Central memory CD8-positive, alpha-beta T cell (primary cell): Measurements from ENCODE around the gene HS3ST2.
"Not testable (repeated sequence)": the region's sequence is repeated elsewhere in the genome, so short reads cannot be mapped to it uniquely, and the experiment has no call there.

Source experiments
- ATAC-seq: fragments of 150-1000 bp; cut with Tn5 transposase; replicated peaks from 2 replicates; pipeline ENCODE4 v1.10.0; 2022; ENCODE audit warnings: mild to moderate bottlenecking, moderate FRiP score, moderate number of reproducible peaks; ENCODE audit not compliant: poor library complexity, severe bottlenecking; ENCODE audit errors: extremely low read depth
- DNase-seq, 2 donors: peaks; one replicate each; pipeline ENCODE4 v3.0.0; 2021; ENCODE audit warnings: low spot score in 2 of 2
- H3K27ac Mint-ChIP-seq: one replicate; pipeline ENCODE4 v1.8.0; 2022; ENCODE audit warnings: low read depth, mild to moderate bottlenecking, moderate library complexity, mixed read lengths
- H3K27me3 Mint-ChIP-seq: one replicate; pipeline ENCODE4 v1.8.0; 2022; ENCODE audit warnings: mixed read lengths
- H3K36me3 Mint-ChIP-seq: one replicate; pipeline ENCODE4 v1.8.0; 2022; ENCODE audit warnings: mild to moderate bottlenecking, moderate library complexity, mixed read lengths; ENCODE audit not compliant: insufficient read depth
- H3K4me1 Mint-ChIP-seq: one replicate; pipeline ENCODE4 v1.8.0; 2022; ENCODE audit warnings: mixed read lengths
- H3K4me3 Mint-ChIP-seq: one replicate; pipeline ENCODE4 v1.8.0; 2022; ENCODE audit warnings: mild to moderate bottlenecking, moderate library complexity, mixed read lengths
- H3K9me3 Mint-ChIP-seq: one replicate; pipeline ENCODE4 v1.8.0; 2022; ENCODE audit warnings: mixed read lengths

HS3ST2 gene

GRCh38 chr16:22897184-22897583, 83.2 kb downstream of the HS3ST2 start:
- DNase-seq (no peak), ATAC-seq (no peak)
- H3K4me1 Mint-ChIP-seq, result no peaks in the 10 kb centered on the region
- H3K27ac Mint-ChIP-seq, result no peak overlapping the region
- no peaks in the 10 kb centered on the region for H3K9me3 Mint-ChIP-seq
- no peaks in the 10 kb centered on the region for H3K36me3 Mint-ChIP-seq
- H3K4me3 Mint-ChIP-seq, result no peak overlapping the region
- H3K27me3 Mint-ChIP-seq, result peaks cover 35% of the 10 kb centered on the region

GRCh38 chr16:22898131-22898530, 84.2 kb downstream of the HS3ST2 start:
- Mint-ChIP-seq H3K36me3 (no peaks in the 10 kb centered on the region), H3K27me3 (peaks cover 35% of the 10 kb centered on the region), H3K4me3 (no peak overlapping the region), H3K4me1 (no peaks in the 10 kb centered on the region), H3K27ac (no peak overlapping the region), H3K9me3 (no peaks in the 10 kb centered on the region)
- no peak for ATAC-seq
- no peak for DNase-seq

GRCh38 chr16:22898874-22899348, 84.9 kb downstream of the HS3ST2 start:
- Mint-ChIP-seq H3K4me1 (no peaks in the 10 kb centered on the region), H3K36me3 (no peaks in the 10 kb centered on the region), H3K27ac (no peak overlapping the region), H3K9me3 (no peaks in the 10 kb centered on the region), H3K4me3 (no peak overlapping the region), H3K27me3 (peaks cover 34% of the 10 kb centered on the region)
- DNase-seq (peak in 1 of 2 donors; percentile 10), ATAC-seq (no peak)

GRCh38 chr16:22899567-22899966, 85.6 kb downstream of the HS3ST2 start:
- H3K27me3 Mint-ChIP-seq, result peaks cover 27% of the 10 kb centered on the region
- DNase-seq, H3K27ac Mint-ChIP-seq, H3K4me1 Mint-ChIP-seq, ATAC-seq, H3K36me3 Mint-ChIP-seq, H3K4me3 Mint-ChIP-seq, H3K9me3 Mint-ChIP-seq: not testable (repeated sequence)

GRCh38 chr16:22900863-22901262, 86.9 kb downstream of the HS3ST2 start:
- Mint-ChIP-seq H3K36me3 (no peaks in the 10 kb centered on the region), H3K27me3 (peaks cover 17% of the 10 kb centered on the region), H3K4me3 (no peak overlapping the region), H3K27ac (no peak overlapping the region), H3K9me3 (no peaks in the 10 kb centered on the region), H3K4me1 (no peaks in the 10 kb centered on the region)
- DNase-seq (no peak), ATAC-seq (no peak)

- Mint-ChIP-seq H3K9me3 (no peaks in the 10 kb centered on the region), H3K36me3 (no peaks in the 10 kb centered on the region), H3K27me3 (peaks cover 12% of the 10 kb centered on the region), H3K4me3 (no peak overlapping the region), H3K27ac (no peak overlapping the region), H3K4me1 (no peaks in the 10 kb centered on the region)
- DNase-seq (no peak), ATAC-seq (no peak)
Measured at GRCh38 chr16:22901563-22901962, 87.6 kb downstream of the HS3ST2 start.

GRCh38 chr16:22903716-22904115, 89.8 kb downstream of the HS3ST2 start:
- peaks cover 22% of the 10 kb centered on the region for H3K27me3 Mint-ChIP-seq

GRCh38 chr16:22912654-22913053, 98.7 kb downstream of the HS3ST2 start:
- ATAC-seq (no peak), DNase-seq (no peak)
- no peak overlapping the region for H3K4me3 Mint-ChIP-seq
- H3K36me3 Mint-ChIP-seq, result no peaks in the 10 kb centered on the region
- peaks cover 24% of the 10 kb centered on the region for H3K27me3 Mint-ChIP-seq
- H3K4me1 Mint-ChIP-seq, result no peaks in the 10 kb centered on the region
- H3K27ac Mint-ChIP-seq, result no peak overlapping the region
- H3K9me3 Mint-ChIP-seq, result no peaks in the 10 kb centered on the region

More at GRCh38 chr16:22903716-22904115, 89.8 kb downstream of the HS3ST2 start:
- H3K27ac Mint-ChIP-seq, result no peak overlapping the region
- H3K4me1 Mint-ChIP-seq, result no peaks in the 10 kb centered on the region
- no peaks in the 10 kb centered on the region for H3K36me3 Mint-ChIP-seq
- DNase-seq (no peak), ATAC-seq (no peak)
- H3K9me3 Mint-ChIP-seq, result no peaks in the 10 kb centered on the region
- H3K4me3 Mint-ChIP-seq, result no peak overlapping the region

- Mint-ChIP-seq H3K27me3 (peaks cover 36% of the 10 kb centered on the region), H3K4me1 (no peaks in the 10 kb centered on the region), H3K36me3 (no peaks in the 10 kb centered on the region), H3K9me3 (no peaks in the 10 kb centered on the region), H3K27ac (no peak overlapping the region), H3K4me3 (no peak overlapping the region)
- DNase-seq (no peak), ATAC-seq (no peak)
Measured at GRCh38 chr16:22915003-22915402, 101.0 kb downstream of the HS3ST2 start.

- H3K36me3 Mint-ChIP-seq, result no peaks in the 10 kb centered on the region
- H3K9me3 Mint-ChIP-seq, result no peaks in the 10 kb centered on the region
- peaks cover 89% of the 10 kb centered on the region for H3K27me3 Mint-ChIP-seq
- no peak for DNase-seq
- ATAC-seq, result no peak
- no peaks in the 10 kb centered on the region for H3K4me1 Mint-ChIP-seq
- H3K27ac Mint-ChIP-seq, result no peak overlapping the region
- H3K4me3 Mint-ChIP-seq, result no peak overlapping the region
Measured at GRCh38 chr16:22923491-22923890, 109.5 kb downstream of the HS3ST2 start.

- H3K27ac Mint-ChIP-seq, result no peak overlapping the region
- peaks cover 81% of the 10 kb centered on the region for H3K27me3 Mint-ChIP-seq
- ATAC-seq (no peak), DNase-seq (no peak)
- no peak overlapping the region for H3K4me3 Mint-ChIP-seq
- H3K9me3 Mint-ChIP-seq, result no peaks in the 10 kb centered on the region
- no peaks in the 10 kb centered on the region for H3K4me1 Mint-ChIP-seq
- no peaks in the 10 kb centered on the region for H3K36me3 Mint-ChIP-seq
Measured at GRCh38 chr16:22924492-22924891, 110.5 kb downstream of the HS3ST2 start.

GRCh38 chr16:22926105-22926751, 112.3 kb downstream of the HS3ST2 start:
- ATAC-seq (no peak), DNase-seq (no peak)
- H3K9me3 Mint-ChIP-seq, result no peaks in the 10 kb centered on the region
- H3K4me3 Mint-ChIP-seq, result no peak overlapping the region
- H3K27ac Mint-ChIP-seq, result no peak overlapping the region
- H3K36me3 Mint-ChIP-seq, result peaks cover 2% of the 10 kb centered on the region
- peaks cover 67% of the 10 kb centered on the region for H3K27me3 Mint-ChIP-seq
- no peaks in the 10 kb centered on the region for H3K4me1 Mint-ChIP-seq

- DNase-seq (no peak), ATAC-seq (no peak)
- Mint-ChIP-seq H3K27me3 (peaks cover 67% of the 10 kb centered on the region), H3K9me3 (no peaks in the 10 kb centered on the region), H3K36me3 (peaks cover 2% of the 10 kb centered on the region), H3K27ac (no peak overlapping the region), H3K4me1 (no peaks in the 10 kb centered on the region), H3K4me3 (no peak overlapping the region)
Measured at GRCh38 chr16:22927306-22927705, 113.3 kb downstream of the HS3ST2 start.
